EL (cell line): ENCODE results near the gene SHF.

Source experiments
- DNase-seq: peaks from one replicate; pipeline ENCODE4 v3.0.0-alpha.2; 2016

The SHF gene

GRCh38 chr15:45199136-45199810, 11.5 kb upstream of the SHF start:
- DNase-seq, result peak; percentile 29

DNA sequence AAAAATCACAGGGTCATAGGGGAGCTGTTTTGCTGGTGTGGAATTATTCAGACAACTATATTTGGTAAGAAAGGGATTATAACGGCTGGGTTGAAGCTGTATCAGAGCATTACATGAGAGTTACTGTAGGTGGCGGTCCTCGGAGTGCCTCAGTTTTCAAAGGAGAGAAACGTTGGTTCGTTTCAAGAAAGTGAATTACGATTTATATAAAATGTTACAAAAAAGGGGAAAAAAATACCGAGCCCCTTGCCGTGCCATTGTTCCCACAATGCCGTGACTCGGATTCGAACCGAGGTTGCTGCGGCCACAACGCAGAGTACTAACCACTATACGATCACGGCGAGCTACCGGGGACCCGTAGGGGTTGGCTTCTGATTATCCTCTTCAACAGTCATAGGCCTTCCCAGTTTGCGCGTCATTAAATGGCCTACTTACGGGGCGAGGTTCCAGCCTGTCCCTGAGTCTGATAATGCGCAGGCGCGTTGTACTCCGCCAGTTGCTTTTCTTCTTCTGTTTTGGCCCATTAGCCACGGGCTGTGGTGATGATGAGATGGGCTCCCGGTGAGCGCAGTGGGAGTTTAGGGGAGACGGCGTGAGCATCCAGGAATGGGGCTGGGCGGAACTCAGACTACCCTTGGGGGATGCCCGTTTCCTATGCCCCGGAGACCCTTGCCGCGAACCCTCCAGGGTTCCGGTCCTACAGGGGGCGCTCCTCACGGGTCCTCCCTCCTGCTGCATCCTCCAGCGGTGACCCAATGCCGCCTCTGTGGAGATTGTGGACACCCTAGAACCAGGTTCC, 10.8 kb upstream of the SHF start:
- peak; percentile 95 for DNase-seq

GRCh38 chr15:45197512-45197911, 9.7 kb upstream of the SHF start:
- DNase-seq, result no peak

DNA sequence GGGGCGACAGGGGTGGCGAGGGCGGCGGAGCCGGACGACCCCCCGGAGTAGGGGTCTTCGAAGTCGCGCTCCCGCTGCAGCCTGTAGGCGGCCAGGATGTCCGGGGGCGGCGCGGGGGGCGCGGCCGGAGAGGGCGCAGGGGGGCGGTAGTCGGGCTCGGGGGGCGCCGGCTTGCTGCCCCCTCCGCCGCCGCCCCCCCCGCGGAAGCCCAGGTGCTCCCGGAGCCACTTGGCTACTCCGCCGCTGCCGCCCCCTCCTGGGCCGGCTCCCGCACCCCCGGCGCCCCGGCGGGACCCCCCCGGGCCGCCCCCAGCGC, 230 bp downstream of the SHF start:
- DNase-seq, result no peak

DNA sequence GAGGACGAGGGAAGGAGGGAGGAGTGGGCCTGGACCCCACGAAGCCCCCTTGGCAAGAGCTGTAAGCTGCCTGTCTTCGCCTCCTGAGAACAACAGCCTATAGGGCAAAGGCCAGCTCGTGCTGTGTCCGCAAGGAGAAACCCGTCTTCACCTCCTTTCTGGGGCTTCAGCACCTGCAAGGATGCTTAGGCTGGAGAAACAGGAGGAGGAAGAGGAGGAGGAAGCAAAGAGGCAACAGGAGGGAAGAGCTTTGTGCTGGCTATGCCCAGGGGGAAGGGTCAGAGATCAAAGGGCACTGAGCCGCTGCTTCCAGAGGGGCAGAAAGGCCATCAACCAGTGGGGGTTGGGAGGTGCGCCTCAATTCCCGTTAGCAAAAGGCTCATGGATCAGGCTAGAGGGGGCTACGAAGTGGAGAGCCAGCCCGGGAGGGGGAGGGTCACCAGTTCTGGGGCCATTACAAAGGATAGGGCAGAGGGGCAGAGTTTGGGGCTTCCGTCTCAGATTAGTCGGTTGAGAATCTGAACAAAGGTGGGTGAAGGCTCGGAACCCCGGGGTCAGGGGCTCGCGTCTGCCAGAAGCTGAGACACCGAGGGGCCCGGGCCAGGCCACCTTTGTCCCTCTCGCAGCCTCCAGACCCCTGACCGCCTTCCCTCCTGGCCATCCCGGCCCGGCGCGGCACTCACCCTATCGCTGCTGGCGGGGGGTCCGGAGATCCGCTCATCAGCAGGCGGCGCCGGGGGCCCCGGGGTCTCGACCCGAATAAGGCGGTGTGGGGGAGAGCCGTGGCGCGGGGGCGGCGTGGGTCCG, 792 bp downstream of the SHF start:
- no peak for DNase-seq

- peak; percentile 51 for DNase-seq
Measured at GRCh38 chr15:45185903-45186770, 1.6 kb downstream of the SHF start.

GRCh38 chr15:45185069-45185779, 2.5 kb downstream of the SHF start:
- DNase-seq, result no peak

DNA sequence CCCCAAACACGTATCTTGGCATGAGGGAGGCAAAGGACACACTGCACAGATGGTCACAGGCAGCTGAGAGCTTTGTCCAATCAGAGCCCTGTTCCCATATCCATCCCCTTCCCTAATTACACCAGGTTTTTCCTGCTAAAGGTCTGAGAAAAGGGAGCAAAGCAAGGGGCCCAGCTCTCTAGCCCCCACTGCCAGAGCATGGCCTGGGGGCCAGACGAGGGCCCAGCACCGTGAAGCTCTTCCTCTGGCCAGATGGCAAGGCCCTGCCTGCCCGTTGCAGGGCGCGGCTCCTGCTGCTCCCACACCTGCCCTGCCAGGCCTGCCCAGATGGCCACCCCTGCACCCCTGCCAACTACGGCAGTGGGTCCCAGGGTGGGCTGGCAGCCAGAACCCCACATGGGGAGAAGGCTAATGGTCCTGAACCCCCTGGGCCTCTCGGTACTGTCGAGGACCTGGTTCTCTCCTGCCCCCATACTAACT, 3.2 kb downstream of the SHF start:
- no peak for DNase-seq

DNA sequence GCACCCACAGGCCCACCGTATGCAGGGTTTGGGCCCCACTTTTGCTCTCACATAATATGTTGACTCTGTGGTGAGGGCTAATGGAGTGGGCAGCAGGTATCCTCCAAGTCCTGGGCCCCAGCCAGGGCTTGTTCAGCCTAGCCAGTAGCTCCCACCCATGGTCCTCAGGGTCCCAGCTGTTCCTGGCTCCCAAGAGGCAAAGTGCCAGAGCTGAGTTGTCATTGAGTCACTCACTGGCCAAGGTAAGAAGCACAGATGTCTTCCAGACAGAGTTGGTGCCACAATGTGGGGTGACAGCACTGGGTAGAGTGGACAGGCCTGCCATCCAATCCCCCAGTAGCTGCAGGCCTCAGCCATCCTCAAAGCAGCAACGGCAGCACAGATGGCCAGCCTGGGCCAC, 4.3 kb downstream of the SHF start:
- no peak for DNase-seq

DNA sequence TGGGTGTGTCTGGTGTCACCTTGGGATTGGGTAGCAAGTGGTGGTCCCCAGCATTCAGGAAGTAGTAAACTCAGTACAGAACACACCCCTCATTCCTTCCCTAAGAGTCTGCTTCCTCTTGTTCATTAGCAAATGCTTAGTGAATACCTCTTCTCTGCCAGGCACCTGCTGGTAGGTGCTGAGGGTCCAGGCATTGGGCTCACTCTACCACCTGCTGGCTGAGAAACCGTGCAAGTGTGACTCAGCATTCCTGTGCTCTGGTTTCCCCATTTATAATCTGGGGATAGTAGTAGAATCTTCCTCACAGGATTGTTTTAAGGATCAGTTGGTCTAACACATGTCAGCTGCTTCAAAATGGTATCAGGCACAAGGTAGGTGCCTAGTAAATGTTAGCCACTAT, 4.8 kb downstream of the SHF start:
- no peak for DNase-seq

DNA sequence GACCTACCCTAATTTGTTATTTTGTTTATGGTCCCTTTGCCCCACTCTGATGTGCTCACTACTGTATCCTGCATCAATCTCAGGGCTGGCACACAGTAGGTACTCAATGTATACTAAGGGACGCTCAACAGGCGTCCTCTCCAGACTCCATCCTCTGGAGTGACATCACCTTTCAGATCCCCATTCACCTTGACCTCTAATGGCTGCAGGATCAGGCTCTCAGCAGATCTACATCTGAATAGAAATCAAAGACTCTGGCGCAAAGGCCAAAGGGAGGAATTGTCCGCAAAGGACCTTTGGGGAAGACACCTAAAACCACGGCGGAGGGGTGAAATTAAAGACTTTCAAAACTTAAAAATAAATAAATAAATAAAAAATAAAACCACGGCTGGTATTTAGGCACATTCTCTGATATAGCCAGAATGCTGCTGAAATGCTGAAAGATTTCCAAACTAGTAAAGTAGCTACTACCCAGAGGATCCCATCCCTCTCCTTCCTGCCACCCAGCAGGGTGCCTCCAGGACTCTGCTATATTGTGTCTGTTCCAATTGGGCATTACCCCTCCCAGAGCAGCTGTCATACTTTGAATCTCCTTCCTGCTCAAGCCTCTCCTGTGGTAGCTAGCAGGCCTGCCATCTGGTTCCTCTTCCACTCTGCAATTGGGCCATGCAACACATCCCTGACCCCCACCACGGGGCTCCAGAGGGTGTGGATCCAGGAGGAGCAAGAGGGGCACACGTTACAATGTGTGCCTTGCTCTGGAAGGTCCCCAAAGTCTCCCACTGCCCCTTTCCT, 6.1 kb downstream of the SHF start:
- DNase-seq, result no peak

GRCh38 chr15:45180648-45181436, 6.9 kb downstream of the SHF start:
- DNase-seq, result no peak

GRCh38 chr15:45180201-45180600, 7.6 kb downstream of the SHF start:
- no peak for DNase-seq

GRCh38 chr15:45179221-45179985, 8.4 kb downstream of the SHF start:
- DNase-seq, result peak; percentile 16

DNA sequence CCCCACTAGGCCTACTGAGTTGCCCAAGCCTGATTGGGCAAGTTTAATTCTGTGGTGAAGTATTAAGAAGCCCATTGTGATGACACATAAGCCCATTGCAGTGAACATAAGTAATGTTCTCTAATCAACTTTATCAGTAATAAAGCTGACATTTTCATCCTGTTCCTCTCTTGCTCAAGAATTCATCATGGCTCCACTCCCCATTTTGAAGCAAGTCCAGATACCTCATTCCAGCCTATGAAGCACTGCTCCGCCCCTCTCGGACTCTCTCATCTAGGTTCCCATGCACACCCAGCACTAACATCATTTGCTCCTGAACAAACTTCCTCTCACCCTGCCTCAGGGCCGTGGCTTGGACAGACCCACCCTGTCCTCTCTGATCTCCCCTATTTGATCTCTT, 10.5 kb downstream of the SHF start:
- DNase-seq, result no peak

DNA sequence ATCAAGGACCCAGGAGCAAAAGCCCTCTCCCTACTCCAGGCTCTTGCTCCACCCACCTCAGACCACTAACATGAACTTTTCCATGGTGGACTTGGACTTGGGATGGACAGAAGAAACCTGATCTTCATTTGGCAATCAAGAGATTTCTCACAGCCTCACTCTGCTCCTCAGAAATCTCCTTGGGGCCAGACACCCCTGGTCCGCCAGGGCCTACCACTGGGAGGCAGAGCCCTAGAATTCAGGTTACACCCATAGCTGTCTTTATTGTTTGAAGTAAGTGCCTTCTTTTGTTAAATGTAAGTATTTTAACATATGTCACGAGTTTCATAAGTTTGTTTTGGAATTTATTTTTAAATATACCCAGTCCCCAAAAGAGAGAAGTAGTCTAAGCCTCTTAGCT, 13.2 kb downstream of the SHF start:
- no peak for DNase-seq

- no peak for DNase-seq
Measured at GRCh38 chr15:45174069-45174468, 13.7 kb downstream of the SHF start.

- DNase-seq, result no peak
Measured at GRCh38 chr15:45171912-45172311, 15.9 kb downstream of the SHF start.
